ENCODE measurements around the gene DRAP1.

The DRAP1 gene

DNA sequence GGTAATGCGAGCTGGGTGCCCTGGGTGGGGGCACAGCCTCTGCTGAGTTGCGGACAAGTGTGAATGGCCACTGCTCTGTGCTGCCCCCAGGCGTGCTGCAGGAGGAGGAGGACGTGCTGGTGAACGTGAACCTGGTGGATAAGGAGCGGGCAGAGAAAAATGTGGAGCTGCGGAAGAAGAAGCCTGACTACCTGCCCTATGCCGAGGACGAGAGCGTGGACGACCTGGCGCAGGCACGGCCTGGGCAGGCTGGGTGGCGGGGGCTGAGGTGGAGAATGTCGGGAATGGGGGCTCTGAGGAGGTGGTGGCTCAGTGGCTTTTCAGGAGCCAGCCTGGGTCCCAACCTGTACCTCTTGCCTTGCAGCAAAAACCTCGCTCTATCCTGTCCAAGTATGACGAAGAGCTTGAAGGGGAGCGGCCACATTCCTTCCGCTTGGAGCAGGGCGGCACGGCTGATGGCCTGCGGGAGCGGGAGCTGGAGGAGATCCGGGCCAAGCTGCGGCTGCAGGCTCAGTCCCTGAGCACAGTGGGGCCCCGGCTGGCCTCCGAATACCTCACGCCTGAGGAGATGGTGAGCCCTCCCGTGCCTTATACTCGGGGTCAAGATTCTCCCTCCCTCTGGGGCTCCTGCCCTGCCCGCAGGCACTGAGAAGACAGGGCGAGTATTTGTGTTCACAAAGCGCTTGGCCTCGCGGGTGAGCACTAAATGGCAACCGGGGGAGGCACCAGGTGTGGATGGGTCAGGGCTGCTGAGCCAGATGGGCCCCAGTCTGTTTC, 46.9 kb downstream of the DRAP1 start:
- no peak for DNase-seq

DNA sequence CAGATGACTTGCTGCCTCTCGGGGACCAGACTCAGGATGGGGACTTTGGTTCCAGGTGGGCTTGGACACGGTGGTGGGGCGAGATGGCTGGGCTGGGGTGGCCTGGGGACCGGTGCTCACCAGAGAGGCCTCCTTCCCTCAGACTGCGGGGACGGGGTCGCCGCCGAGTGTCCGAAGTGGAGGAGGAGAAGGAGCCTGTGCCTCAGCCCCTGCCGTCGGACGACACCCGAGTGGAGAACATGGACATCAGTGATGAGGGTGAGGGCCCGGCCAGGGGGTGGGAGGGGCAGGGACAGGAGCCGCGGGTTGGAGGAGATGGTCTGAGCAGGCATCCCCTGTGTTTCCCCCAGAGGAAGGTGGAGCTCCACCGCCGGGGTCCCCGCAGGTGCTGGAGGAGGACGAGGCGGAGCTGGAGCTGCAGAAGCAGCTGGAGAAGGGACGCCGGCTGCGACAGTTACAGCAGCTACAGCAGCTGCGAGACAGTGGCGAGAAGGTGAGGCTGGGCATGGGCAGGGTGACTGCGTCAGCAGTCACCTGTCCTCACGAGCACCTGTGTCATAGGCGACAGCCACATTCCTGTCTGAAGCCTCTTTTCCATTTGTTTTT, 48.2 kb downstream of the DRAP1 start:
- no peak for DNase-seq

DNA sequence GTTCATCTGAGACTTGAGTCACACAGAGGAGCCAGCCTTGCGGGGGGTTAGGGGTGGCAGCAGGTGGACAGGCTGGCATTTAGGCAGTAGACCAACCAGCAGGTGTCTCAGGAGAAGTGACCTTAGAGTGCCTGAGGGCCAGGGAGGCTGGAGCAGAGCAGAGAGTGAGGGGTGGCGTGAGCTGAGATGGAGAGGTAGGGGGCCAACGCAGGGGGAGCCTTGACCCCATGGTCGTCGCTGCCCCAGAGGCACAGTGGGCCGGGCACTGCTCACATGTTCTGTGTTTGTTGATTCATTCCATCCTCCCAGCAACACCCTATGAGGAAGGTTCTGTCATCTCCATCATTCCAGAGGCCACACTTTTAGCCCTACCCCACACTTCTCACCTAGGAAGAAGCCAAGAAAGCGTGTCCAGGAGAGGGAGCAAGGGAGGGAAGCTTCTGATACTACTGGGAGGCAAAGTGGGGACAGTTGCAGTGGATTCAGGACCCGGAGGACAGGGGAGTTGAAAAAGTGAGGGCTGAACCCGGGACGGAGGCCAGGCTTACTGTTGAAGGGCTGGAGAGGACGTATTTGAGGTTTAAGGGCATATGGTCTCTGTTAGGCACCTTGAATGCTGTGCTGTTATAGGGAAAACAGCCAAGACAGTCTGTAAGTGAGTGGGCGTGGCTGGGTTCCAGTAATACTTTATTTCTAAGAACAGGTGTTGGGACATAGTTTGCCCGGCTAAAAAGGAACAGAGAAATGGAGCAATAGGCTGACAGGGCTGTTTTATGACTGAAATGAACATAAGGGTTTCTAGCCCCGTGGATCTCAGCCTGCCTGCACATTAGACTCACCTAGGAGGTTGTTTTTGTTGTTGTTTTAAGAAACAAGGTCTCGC, 49.6 kb downstream of the DRAP1 start:
- DNase-seq = no peak

Data from NCI-H1436 treated with DMSO at 0.1 percent for 48 hours (cell line).